ENCODE data around the gene TSPAN9.

TSPAN9 gene

GRCh38 chr12:3081091-3081490, 3.9 kb downstream of the TSPAN9 start:
- DNase-seq = no peak

GRCh38 chr12:3081886-3082285, 4.7 kb downstream of the TSPAN9 start:
- DNase-seq = no peak

GRCh38 chr12:3083241-3083920, 6.2 kb downstream of the TSPAN9 start:
- no peak for DNase-seq

GRCh38 chr12:3083921-3084347, 6.8 kb downstream of the TSPAN9 start:
- no peak for DNase-seq

- no peak for DNase-seq
Measured at GRCh38 chr12:3084742-3085141, 7.6 kb downstream of the TSPAN9 start.

GRCh38 chr12:3085341-3086139, 8.4 kb downstream of the TSPAN9 start:
- DNase-seq = no peak

- DNase-seq = no peak
Measured at GRCh38 chr12:3086211-3086610, 9.0 kb downstream of the TSPAN9 start.

- no peak for DNase-seq
Measured at GRCh38 chr12:3086729-3087323, 9.6 kb downstream of the TSPAN9 start.

GRCh38 chr12:3087758-3088650, 10.8 kb downstream of the TSPAN9 start:
- DNase-seq = no peak

GRCh38 chr12:3089588-3089987, 12.4 kb downstream of the TSPAN9 start:
- DNase-seq = no peak

- DNase-seq = no peak
Measured at GRCh38 chr12:3090240-3091037, 13.3 kb downstream of the TSPAN9 start.

- DNase-seq = no peak
Measured at GRCh38 chr12:3091038-3091319, 13.8 kb downstream of the TSPAN9 start.

GRCh38 chr12:3091382-3092241, 14.4 kb downstream of the TSPAN9 start:
- no peak for DNase-seq

GRCh38 chr12:3092764-3093163, 15.6 kb downstream of the TSPAN9 start:
- no peak for DNase-seq

- no peak for DNase-seq
Measured at GRCh38 chr12:3097186-3097804, 20.1 kb downstream of the TSPAN9 start.

GRCh38 chr12:3097836-3098235, 20.7 kb downstream of the TSPAN9 start:
- DNase-seq = no peak

GRCh38 chr12:3098436-3098835, 21.3 kb downstream of the TSPAN9 start:
- DNase-seq = no peak

GRCh38 chr12:3099146-3099545, 22.0 kb downstream of the TSPAN9 start:
- DNase-seq = no peak

GRCh38 chr12:3101309-3102024, 24.3 kb downstream of the TSPAN9 start:
- no peak for DNase-seq

GRCh38 chr12:3102771-3103410, 25.7 kb downstream of the TSPAN9 start:
- no peak for DNase-seq
